Measurements from ENCODE around the gene EMSY.
"Not testable (repeated sequence)": the region's sequence is repeated elsewhere in the genome, so short reads cannot be mapped to it uniquely, and the experiment has no call there.

The EMSY gene

GRCh38 chr11:76591416-76591815 lies 146.6 kb downstream of the EMSY start:
- TF ChIP-seq CTCF (conservative IDR thresholded peaks at IDR 0.05): no peak
- H3K27ac ChIP-seq: no peak overlapping the region

- no peak overlapping the region for H3K27ac ChIP-seq
- TF ChIP-seq CTCF (conservative IDR thresholded peaks at IDR 0.05): no peak
Measured at GRCh38 chr11:76592025-76592914, 147.5 kb downstream of the EMSY start.

GRCh38 chr11:76592961-76593360 lies 148.1 kb downstream of the EMSY start:
- no peak overlapping the region for H3K27ac ChIP-seq
- no peak for TF ChIP-seq CTCF (conservative IDR thresholded peaks at IDR 0.05)

GRCh38 chr11:76595091-76595490 lies 150.3 kb downstream of the EMSY start:
- not testable (repeated sequence) for H3K27ac ChIP-seq

- TF ChIP-seq CTCF (conservative IDR thresholded peaks at IDR 0.05): no peak
- no peak overlapping the region for H3K27ac ChIP-seq
Measured at GRCh38 chr11:76596652-76597051, 151.8 kb downstream of the EMSY start.

- no peak for TF ChIP-seq CTCF (conservative IDR thresholded peaks at IDR 0.05)
- H3K27ac ChIP-seq: no peak overlapping the region
Measured at GRCh38 chr11:76597533-76598425, 153.0 kb downstream of the EMSY start.

- H3K27ac ChIP-seq: no peak overlapping the region
- TF ChIP-seq CTCF (conservative IDR thresholded peaks at IDR 0.05): peak; percentile 71
Measured at GRCh38 chr11:76598426-76598839, 153.6 kb downstream of the EMSY start.

Measured in VCaP (cell line).